ENCODE data around the gene GABRA4. TPM values are rescaled to one million over a fixed set of nuclear protein-coding genes. Genes with fewer than 3 reads are reported as not detected.

Gene GABRA4
- total RNA-seq, 1 donor: not detected

GRCh38 chr4:47000406-47000805, 7.0 kb upstream of the GABRA4 start:
- H3K4me3 ChIP-seq (ENCODE audit: low read depth, low read length): no peak overlapping the region
- TF ChIP-seq, protein P1, sequence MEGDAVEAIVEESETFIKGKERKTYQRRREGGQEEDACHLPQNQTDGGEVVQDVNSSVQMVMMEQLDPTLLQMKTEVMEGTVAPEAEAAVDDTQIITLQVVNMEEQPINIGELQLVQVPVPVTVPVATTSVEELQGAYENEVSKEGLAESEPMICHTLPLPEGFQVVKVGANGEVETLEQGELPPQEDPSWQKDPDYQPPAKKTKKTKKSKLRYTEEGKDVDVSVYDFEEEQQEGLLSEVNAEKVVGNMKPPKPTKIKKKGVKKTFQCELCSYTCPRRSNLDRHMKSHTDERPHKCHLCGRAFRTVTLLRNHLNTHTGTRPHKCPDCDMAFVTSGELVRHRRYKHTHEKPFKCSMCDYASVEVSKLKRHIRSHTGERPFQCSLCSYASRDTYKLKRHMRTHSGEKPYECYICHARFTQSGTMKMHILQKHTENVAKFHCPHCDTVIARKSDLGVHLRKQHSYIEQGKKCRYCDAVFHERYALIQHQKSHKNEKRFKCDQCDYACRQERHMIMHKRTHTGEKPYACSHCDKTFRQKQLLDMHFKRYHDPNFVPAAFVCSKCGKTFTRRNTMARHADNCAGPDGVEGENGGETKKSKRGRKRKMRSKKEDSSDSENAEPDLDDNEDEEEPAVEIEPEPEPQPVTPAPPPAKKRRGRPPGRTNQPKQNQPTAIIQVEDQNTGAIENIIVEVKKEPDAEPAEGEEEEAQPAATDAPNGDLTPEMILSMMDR (IDR thresholded peaks at IDR 0.05; ENCODE audit: insufficient read depth, low read depth, low read length): no peak
- no peak for DNase-seq (ENCODE audit: low read depth)

- TF ChIP-seq, protein P1 (IDR thresholded peaks at IDR 0.05; ENCODE audit: insufficient read depth, low read depth, low read length): no peak
- no peak overlapping the region for H3K4me3 ChIP-seq (ENCODE audit: low read depth, low read length)
- no peak for DNase-seq (ENCODE audit: low read depth)
These were observed 6.2 kb upstream of the GABRA4 start for GRCh38 chr4:46999566-46999965.

DNA sequence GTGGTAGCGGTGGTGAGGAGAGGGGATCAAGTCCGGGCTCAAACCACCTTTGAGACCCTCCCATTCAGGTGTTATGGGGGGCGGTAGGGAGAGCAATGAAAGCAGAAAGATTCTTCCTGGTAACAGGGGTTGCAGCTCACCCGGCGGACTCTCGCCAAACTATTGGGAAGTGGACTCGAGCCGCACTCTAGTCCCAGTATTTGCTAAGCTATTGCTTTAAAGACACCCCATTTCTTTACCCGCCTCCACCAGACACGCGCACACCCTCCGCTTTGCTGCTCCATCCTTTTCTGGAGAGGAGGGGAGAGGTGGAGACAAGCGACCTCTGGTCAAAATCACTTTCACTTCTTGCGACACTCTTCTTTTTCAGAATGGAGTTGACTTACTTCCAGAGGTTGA, 625 bp upstream of the GABRA4 start:
- TF ChIP-seq, protein P1 (IDR thresholded peaks at IDR 0.05; ENCODE audit: insufficient read depth, low read depth, low read length): no peak
- no peak for DNase-seq (ENCODE audit: low read depth)
- H3K4me3 ChIP-seq (ENCODE audit: low read depth, low read length): no peak overlapping the region

DNA sequence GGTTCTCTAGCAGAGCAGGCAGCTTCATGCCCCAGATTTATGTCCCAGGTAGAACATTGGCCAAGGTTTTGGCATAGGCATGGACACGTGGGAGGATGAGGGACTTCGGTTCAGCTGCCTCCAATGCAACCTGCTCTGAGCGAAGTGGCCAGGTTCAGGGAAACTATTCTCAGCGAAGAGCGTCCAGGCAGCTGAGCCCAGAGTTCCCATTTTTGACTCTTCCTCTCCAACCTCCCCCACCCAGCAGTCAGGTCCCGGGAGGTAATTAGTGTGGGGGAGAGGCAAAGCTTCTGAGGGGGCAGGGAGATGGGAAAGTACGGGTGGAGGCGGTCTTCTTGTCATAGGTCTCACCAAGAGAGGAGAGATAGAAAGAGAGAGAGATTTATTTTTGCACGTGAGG, 1.0 kb downstream of the GABRA4 start:
- DNase-seq (ENCODE audit: low read depth): no peak
- TF ChIP-seq, protein P1 (IDR thresholded peaks at IDR 0.05; ENCODE audit: insufficient read depth, low read depth, low read length): no peak
- no peak overlapping the region for H3K4me3 ChIP-seq (ENCODE audit: low read depth, low read length)

DNA sequence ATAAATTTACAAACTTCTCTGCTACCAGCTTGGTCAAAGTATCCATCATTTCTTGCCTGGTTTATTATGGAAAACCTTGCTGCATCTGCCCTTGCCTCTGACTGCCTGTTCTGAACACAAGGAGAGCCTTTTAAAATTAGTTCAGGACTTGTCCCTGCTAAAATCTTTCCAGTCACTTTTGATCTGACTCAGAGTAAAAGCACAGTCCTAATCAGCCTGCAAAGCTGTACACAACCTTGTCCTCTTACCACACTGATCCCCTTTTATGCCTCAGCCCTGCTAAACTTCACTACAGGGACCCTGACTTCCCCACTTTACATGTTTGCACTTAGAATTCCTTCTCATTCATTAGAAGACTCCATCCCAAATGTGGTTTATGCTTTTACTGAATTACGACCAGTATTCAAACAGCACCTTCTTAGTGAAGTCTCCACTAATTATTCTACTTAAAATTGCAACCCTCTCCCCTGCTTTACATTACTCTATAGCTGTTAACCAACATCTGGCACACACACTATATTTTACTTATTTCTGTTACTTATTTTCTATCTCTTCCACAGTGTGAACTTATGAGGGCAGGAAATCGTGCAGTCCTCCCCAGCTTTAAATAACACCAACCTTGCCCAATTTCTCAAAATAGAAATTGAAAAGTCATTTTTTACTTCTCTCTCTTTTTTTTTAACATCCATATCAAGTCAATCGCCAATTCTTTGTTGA, 6.3 kb downstream of the GABRA4 start:
- H3K4me3 ChIP-seq (ENCODE audit: low read depth, low read length): no peak overlapping the region
- DNase-seq (ENCODE audit: low read depth): no peak
- TF ChIP-seq, protein P1 (IDR thresholded peaks at IDR 0.05; ENCODE audit: insufficient read depth, low read depth, low read length): no peak

GRCh38 chr4:46984781-46985180, 8.6 kb downstream of the GABRA4 start:
- DNase-seq (ENCODE audit: low read depth): no peak
- TF ChIP-seq, protein P1 (IDR thresholded peaks at IDR 0.05; ENCODE audit: insufficient read depth, low read depth, low read length): no peak
- H3K4me3 ChIP-seq (ENCODE audit: low read depth, low read length): no peak overlapping the region

DNA sequence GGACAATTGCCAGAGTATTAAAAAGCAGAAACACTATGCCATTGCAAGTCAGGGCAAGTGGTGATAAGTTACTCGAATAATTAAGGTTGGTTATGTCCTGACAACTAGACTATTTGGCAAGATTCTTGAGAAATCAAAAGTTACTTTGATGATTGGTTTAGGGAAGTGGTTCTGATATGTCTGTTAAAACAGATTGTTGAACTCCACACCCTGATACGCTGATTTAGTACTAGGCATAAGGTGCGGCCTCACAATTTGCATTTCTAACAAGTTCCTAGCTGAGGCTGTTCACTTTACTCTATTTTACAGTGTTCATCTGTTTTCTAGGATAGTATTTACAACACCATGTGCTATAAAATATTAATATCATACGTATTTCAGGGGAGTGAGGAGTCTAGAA, 12.5 kb downstream of the GABRA4 start:
- no peak for DNase-seq (ENCODE audit: low read depth)
- no peak overlapping the region for H3K4me3 ChIP-seq (ENCODE audit: low read depth, low read length)
- TF ChIP-seq, protein P1 (IDR thresholded peaks at IDR 0.05; ENCODE audit: insufficient read depth, low read depth, low read length): no peak

Measured in fibroblast of villous mesenchyme (primary cell).